H1 (cell line): ENCODE data around the gene VWA1. TPM values are rescaled to one million over a fixed set of nuclear protein-coding genes. Genes with fewer than 3 reads are reported as not detected.

Source experiments
- CTBP2 ChIP-seq: IDR thresholded peaks from 2 replicates; pipeline ENCODE4 v1.7.0; 2011; ENCODE audit warnings: borderline replicate concordance, mild to moderate bottlenecking, moderate library complexity, mixed read lengths, low read length; ENCODE audit not compliant: insufficient read depth, insufficient read length
- polyA plus RNA-seq, 7 experiments: library from polyadenylated mRNA; depleted of rRNA in 3 of 7; stranded (reverse) in 5 of 7; unstranded in 2 of 7; fragments of >200 nt in 5 of 7; fragments of 200-250 nt in 2 of 7; gene quantifications; 1 replicate in 5 of 7; 2 replicates in 1 of 7; 4 replicates in 1 of 7; pipeline versions ENCODE4 v1.2.1 to v1.2.3, GENCODE V29; 2011 to 2013; ENCODE audit warnings: missing spikeins in 2 of 7, mixed read lengths in 2 of 7
- total RNA-seq: library from RNA; stranded (reverse); fragmentation: NEBNext Ultra II Directional; extraction: Animal tissue kit (Norgen Biotek cat#: 25700); gene quantifications from 2 replicates; pipeline ENCODE4 v1.2.1, GENCODE V29; 2021

Gene VWA1
- total and polyA plus RNA-seq, 2 of the 8 experiments (the other 6 are each of a cell fraction or from before 2014, with no cell fraction given) = 16.0 to 36.6 TPM

DNA sequence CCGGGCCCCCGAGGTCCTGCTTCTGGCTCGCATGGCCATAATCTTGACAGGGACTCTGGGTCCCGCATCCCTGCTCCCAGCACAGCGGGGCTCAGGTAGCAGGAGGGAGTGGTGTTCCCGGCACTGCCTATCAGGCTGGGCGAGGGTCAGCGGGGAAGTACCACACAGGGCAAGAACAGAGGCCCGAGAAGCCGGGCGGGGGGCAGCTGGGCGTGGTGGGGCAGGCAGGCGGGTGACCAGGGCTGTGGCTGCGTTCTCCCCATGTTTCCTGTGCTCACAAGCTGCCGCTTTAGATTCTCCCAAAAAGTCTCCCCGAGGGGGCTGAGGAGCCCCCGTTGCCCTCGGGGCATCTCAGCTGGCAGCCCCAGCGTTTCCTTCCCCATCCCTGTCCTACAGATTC, 54.4 kb downstream of the VWA1 start (continued):
- no peak for TF ChIP-seq CTBP2
